NCI-H2081 treated with DMSO at 0.1 percent for 48 hours (cell line): ENCODE results near the gene VPS26A.

Source experiments
- DNase-seq: peaks from one replicate; lab custom pipeline; 2025; lab: John Stamatoyannopoulos, UW

The VPS26A gene

GRCh38 chr10:69179089-69179742, 55.2 kb downstream of the VPS26A start:
- no peak for DNase-seq

- DNase-seq: peak; percentile 47
Observed at GRCh38 chr10:69179743-69180524, 56.0 kb downstream of the VPS26A start, which contains the start of gene SUPV3L1. SUPV3L1 (plus strand) TSS chr10:69180234; CDS start chr10:69180292, 58 bp downstream.

- no peak for DNase-seq
Observed at GRCh38 chr10:69180525-69181204, 56.7 kb downstream of the VPS26A start.

GRCh38 chr10:69181433-69181832, 57.5 kb downstream of the VPS26A start:
- no peak for DNase-seq

DNA sequence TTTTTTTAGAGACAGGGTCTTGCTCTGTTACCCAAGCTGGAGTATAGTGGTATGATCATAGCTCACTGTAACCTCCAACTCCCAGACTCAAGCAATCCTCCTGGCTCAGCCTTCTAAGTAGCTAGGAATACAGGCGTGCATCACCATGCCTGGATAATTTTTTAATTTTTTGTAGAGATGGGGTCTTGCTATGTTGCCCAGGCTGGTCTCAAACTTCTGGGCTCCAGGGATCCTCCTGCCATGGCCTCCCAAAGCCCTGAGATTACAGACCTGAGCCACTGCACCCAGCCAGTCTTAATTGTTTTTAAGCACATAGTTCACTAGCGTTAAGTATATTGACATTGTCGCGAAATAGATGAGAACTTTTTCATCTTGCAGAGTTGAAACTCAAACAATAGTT, 58.0 kb downstream of the VPS26A start:
- DNase-seq: no peak

DNA sequence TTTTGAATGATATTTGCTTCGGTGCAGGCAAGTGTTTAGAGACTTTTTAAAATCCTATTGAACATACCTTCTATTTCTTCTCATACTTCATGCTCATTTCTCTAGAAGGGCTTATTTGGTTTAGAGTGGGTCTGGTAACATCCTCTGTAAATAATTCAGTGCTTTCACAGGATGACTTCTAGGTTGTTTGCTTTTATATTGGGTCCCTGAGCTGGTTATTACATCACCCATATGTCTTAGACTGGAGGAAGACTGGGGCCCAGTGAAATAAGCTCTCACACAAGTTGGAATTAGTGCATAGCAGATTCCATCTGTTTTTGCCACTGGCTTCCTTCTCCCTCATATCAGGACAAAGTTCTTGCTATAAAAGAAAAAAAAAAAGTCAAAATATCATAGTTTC, 62.5 kb downstream of the VPS26A start:
- no peak for DNase-seq

DNA sequence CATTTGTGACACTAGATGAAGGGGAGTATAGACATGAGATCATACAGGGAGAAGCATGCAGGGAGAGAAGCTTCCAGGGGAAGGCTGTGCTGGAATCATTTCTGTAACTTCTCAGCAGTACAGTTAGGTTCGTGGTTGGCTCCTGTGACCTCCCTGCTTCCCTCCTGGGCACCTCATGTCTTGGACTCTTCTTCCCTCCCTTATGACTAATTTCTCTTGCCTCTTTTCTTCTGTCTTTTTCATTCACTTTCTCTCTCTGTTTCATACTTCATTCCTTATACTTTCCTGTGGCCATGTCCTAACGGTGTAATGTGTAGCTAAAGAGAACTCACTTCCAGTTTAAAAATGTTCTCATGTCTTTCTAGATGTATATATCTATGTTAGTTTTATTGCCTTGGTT, 77.1 kb downstream of the VPS26A start:
- DNase-seq: no peak

DNA sequence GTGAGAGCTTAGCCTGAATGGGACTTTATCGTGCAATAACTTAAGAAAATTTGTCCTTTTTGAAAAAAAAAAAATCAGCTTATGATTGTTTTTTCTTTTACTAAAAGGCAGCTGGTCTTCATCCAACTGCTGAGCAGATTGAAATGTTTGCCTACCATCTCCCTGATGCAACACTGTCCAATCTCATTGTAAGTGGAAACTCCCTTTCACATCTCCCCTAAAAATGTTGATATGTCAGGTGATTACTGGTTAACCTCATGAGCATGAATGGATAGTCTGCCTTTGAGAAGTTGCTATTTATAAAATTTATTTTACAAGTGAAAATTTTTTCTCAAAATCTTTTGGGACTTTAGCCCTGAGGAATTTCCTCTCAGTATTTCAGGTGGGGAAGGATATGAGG, 78.4 kb downstream of the VPS26A start:
- no peak for DNase-seq

DNA sequence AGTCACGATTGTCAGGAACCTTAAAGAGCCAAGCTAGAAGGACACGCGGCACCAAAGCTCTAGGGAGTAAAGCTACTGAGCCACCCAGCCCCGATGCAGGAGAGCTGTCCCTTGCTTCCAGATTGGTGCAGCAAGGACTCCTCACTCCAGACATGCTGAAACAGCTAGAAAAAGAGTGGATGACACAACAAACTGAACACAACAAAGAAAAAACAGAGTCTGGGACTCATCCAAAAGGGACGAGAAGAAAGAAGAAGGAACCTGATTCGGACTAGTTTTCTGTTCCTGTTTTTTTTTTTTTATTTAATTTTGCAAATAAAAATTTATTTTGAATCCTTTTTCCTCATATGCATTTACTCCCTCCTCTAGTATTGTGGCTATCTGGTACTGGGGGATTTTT, 84.8 kb downstream of the VPS26A start:
- no peak for DNase-seq

GRCh38 chr10:69209787-69210484, 86.0 kb downstream of the VPS26A start:
- no peak for DNase-seq

DNA sequence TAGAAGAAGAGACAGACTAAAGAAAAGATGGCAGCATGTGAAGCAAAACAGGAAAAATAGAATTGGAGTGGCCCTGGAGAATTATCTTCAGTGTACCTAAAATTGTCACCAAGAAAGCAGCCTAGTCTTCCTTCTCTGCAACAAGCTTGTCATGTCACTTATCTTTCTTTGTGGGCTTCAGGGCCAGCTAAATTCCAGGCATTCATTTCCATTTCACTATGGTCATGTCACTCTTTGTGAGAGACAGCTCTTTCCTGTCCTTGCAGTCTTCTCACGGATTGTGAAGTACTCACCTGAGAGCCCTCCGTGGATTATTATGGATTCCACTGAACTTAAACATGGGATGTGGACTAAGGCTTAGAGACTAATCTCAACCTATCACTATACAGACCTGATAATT, 87.1 kb downstream of the VPS26A start:
- DNase-seq: no peak

DNA sequence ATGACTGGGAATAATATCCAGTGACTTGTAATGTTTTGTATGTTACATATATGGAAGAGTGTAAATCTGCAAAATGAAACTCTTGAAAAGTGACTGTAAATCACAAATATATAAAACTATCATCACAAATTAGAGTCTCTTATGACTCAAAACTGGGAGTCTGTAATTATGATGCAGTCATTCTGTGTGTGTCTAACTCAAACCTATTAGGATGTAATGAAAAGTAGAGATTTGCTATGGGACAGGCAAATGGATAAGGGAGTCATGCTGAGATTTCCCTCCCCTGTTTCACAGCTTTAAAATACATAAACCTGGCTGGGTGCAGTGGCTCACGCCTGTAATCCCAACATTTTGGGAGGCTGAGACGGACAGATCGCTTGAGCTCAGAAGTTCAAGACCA, 87.5 kb downstream of the VPS26A start:
- DNase-seq: no peak

DNA sequence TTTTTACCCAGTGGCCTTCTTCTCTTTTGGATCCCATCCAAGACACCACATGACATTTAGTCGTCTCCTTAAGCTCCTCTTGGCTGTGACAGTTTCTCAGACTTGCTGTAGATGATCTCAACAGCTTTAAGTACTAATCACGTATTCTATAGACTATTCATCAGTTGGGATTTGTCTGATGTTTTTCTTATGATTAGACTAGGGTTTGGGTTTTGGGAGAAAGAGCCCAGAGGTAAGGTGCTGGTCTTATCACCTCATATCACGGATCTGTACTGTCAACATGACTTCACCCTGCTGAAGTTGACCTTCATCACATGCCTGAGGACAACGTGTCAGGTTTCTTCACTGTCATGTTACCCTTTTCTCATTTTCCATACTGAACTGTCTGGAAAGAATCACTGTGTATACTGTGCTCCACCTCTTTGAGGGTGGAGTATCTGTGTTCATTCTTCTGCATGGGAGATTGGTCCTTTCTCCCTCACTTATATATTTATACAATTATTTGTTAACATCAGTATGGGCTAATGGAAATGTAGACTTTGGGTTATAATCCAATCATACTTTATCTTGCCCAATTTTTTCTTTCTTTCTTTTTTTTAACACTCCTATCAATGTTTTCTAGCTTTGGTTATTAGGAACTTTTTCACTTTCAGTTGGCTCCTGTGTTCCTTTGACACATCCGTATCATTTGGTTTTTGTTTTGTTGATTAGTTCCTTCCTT, 89.8 kb downstream of the VPS26A start:
- DNase-seq: no peak

DNA sequence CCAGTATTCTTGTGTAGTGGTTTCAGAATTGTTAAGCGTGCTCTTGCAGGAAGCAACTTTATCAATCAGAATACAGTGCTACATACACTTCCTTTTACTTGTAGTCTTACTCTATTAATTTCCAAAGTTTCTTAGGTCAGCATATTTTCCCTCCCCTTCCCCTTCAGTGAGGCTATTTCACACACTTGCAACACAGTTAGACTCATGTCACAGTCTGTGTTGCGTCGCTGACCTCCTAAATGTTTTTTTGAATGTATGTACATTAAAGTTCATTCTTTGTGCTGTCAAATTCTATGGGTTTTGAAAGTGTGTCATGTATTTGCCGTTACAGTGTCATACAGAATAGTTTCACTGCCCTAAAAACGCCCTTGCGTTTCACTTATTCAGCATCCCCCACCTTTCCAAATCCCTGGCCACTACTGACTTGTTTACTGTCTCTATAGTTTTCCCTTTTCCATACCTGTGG, 90.7 kb downstream of the VPS26A start:
- DNase-seq: no peak

DNA sequence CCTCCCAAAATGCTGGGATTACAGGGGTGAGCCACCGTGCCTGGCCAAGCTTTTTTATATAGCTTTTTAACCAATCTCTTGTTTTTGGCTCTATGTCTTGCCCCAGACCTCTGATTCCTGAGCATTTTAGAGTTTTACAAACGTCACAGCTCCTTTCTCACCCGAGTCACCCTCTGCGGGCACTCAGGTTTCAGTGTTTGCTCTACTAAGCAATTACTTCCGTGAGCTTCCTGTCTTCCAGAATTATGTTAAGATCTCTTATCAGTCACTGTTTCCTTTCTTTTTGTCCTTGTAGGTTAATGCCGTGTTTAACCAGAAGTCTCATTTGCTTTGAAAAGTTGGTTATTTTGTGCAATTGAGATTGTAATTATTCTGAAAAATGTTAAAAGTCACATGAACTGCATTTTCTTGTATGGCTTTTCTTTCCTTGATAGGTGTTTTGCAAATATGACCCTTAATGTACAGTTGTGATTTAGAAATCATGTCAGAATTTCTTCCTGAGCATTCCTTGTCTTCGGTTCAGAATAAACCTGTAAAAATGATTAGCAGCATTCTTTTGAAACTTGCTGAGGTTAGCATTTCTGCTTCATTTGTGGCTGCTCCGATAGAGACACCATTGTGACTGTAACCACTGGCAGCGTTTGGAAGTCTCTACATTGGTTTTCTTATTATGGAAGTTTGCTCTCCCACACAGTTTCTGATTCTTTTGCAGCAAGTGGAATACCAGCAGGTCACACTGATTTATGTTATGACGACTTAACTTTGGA, 91.6 kb downstream of the VPS26A start:
- no peak for DNase-seq

DNA sequence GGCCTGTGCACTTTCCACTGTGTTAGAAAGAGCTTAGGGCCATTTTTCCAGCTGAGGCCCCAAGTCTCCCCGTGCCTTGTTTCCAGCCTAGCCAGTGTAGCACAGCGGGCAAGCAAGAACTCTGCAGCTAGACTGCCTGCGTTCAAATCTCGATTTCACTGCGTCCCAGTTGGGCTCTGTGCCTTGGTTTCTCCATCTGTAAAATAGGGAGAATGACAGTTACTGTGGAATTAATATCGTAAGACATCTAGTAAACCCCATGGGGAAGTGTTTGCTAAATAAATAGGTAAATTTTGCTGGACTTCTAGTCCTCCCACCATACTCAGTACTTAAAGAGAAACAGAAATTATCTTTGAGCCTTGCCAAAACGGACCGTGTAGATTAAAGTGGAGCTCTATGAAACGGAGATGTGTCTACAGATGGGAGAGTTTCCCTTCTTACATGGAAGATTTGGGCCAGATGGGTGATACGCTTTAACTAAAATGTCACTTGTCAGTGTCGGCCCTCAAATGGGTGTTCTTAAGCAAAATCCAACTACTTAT, 92.7 kb downstream of the VPS26A start:
- no peak for DNase-seq

- DNase-seq: no peak
Observed at GRCh38 chr10:69217119-69217754, 93.3 kb downstream of the VPS26A start.

- no peak for DNase-seq
Observed at GRCh38 chr10:69218831-69219230, 94.9 kb downstream of the VPS26A start.

- DNase-seq: no peak
Observed at GRCh38 chr10:69220041-69220451, 96.1 kb downstream of the VPS26A start, which contains the start of gene HKDC1. HKDC1 (plus strand) TSS chr10:69220332; CDS start chr10:69220436, 104 bp downstream.

DNA sequence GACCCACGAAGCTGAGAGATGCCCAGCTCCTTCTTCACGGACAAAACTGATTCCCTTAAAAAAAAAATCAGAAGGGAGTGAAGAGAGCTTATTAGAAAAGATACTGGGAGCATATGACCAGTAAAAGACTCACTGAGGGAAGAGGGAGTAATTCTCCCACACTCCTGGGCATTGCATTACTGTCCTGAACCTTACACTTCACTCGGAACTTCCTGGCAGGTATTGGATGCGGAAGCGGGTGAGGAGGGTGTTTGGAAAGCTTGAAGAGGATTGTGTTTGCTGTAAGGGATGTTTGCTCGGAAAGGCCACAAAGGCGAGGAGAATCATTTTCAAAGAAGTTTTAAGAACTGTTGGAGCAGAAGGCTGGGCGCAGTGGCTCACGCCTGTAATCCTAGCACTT, 96.5 kb downstream of the VPS26A start:
- DNase-seq: no peak
